Stimulated activated naive B cell treated with anti-CD40 and anti-IgM and Interleukin-4, amounts not matched to agents 10 μg/mL and 1 μg/mL and 100 μg/mL, for 72 hours (primary cell): ENCODE data around the gene DSCAML1.
"Not testable (repeated sequence)": the region's sequence is repeated elsewhere in the genome, so short reads cannot be mapped to it uniquely, and the experiment has no call there.

Experiments used
- ATAC-seq, 2 donors: fragments of 150-1000 bp; cut with Tn5 transposase; replicated peaks; 2 replicates each; pipeline ENCODE4 v1.10.0; 2021; ENCODE audit warnings: moderate library complexity in 1 of 2
- DNase-seq: peaks from one replicate; pipeline ENCODE4 v3.0.0; 2021
- H3K27ac Mint-ChIP-seq: one replicate; pipeline ENCODE4 v1.8.0; 2022; ENCODE audit warnings: mild to moderate bottlenecking, mixed read lengths
- H3K27me3 Mint-ChIP-seq, 2 donors: one replicate each; pipeline ENCODE4 v1.8.0; 2022; ENCODE audit warnings: mixed read lengths in 2 of 2
- H3K36me3 Mint-ChIP-seq, 2 donors: one replicate each; pipeline ENCODE4 v1.8.0; 2022; ENCODE audit warnings: mixed read lengths in 2 of 2, mild to moderate bottlenecking in 1 of 2
- H3K4me1 Mint-ChIP-seq, 2 donors: one replicate each; pipeline ENCODE4 v1.8.0; 2022; ENCODE audit warnings: mixed read lengths in 2 of 2, mild to moderate bottlenecking in 1 of 2
- H3K4me3 Mint-ChIP-seq, 2 donors: one replicate each; pipeline ENCODE4 v1.8.0; 2022; ENCODE audit warnings: mild to moderate bottlenecking in 2 of 2, mixed read lengths in 2 of 2, moderate library complexity in 1 of 2
- H3K9me3 Mint-ChIP-seq, 2 donors: one replicate each; pipeline ENCODE4 v1.8.0; 2022; ENCODE audit warnings: mixed read lengths in 2 of 2, mild to moderate bottlenecking in 1 of 2

The DSCAML1 gene

GRCh38 chr11:117457031-117457785 is 339.8 kb downstream of the DSCAML1 start:
- Mint-ChIP-seq H3K9me3 (peaks cover 11 to 18% of the 10 kb centered on the region in 2 donors), H3K27me3 (peaks cover 7 to 18% of the 10 kb centered on the region in 2 donors), H3K27ac (peak overlapping the region; percentile 75), H3K4me1 (peaks cover 5 to 15% of the 10 kb centered on the region in 2 donors), H3K36me3 (peaks cover 8 to 19% of the 10 kb centered on the region in 2 donors), H3K4me3 (no peak overlapping the region)
- DNase-seq (no peak), ATAC-seq (no peak)

GRCh38 chr11:117456721-117457029 is 340.3 kb downstream of the DSCAML1 start:
- H3K27ac Mint-ChIP-seq, H3K4me3 Mint-ChIP-seq, ATAC-seq, DNase-seq: not testable (repeated sequence)
- peaks cover 5 to 15% of the 10 kb centered on the region in 2 donors for H3K4me1 Mint-ChIP-seq
- peaks cover 11 to 18% of the 10 kb centered on the region in 2 donors for H3K9me3 Mint-ChIP-seq
- peaks cover 8 to 19% of the 10 kb centered on the region in 2 donors for H3K36me3 Mint-ChIP-seq
- peaks cover 7 to 18% of the 10 kb centered on the region in 2 donors for H3K27me3 Mint-ChIP-seq

- Mint-ChIP-seq H3K36me3 (peaks cover 8 to 19% of the 10 kb centered on the region in 2 donors), H3K4me1 (peaks cover 5 to 15% of the 10 kb centered on the region in 2 donors), H3K27ac (peak overlapping the region; percentile 47), H3K27me3 (peaks cover 5 to 18% of the 10 kb centered on the region in 2 donors), H3K9me3 (peaks cover 11 to 18% of the 10 kb centered on the region in 2 donors), H3K4me3 (no peak overlapping the region)
- DNase-seq (peak; percentile 27), ATAC-seq (peak; percentile 71 to 84)
Measured at GRCh38 chr11:117456027-117456720, 340.8 kb downstream of the DSCAML1 start.

GRCh38 chr11:117454564-117454917 is 342.5 kb downstream of the DSCAML1 start:
- ATAC-seq: no peak
- Mint-ChIP-seq H3K9me3 (peaks cover 12 to 18% of the 10 kb centered on the region in 2 donors), H3K27me3 (peaks cover 0 to 23% of the 10 kb centered on the region in 2 donors), H3K4me1 (peaks cover 0 to 12% of the 10 kb centered on the region in 2 donors), H3K4me3 (no peak overlapping the region), H3K27ac (no peak overlapping the region), H3K36me3 (peaks cover 8 to 22% of the 10 kb centered on the region in 2 donors)
- no peak for DNase-seq

GRCh38 chr11:117453886-117454563 is 343.0 kb downstream of the DSCAML1 start:
- Mint-ChIP-seq H3K36me3 (peaks cover 8 to 20% of the 10 kb centered on the region in 2 donors), H3K4me3 (no peak overlapping the region), H3K4me1 (peaks cover 0 to 11% of the 10 kb centered on the region in 2 donors), H3K27ac (no peak overlapping the region), H3K27me3 (peaks cover 0 to 18% of the 10 kb centered on the region in 2 donors), H3K9me3 (peaks cover 14 to 18% of the 10 kb centered on the region in 2 donors)
- ATAC-seq (no peak), DNase-seq (no peak)

GRCh38 chr11:117449111-117449693 is 347.8 kb downstream of the DSCAML1 start:
- no peak for DNase-seq
- Mint-ChIP-seq H3K27ac (no peak overlapping the region), H3K36me3 (peaks cover 4 to 17% of the 10 kb centered on the region in 2 donors), H3K9me3 (peaks cover 10 to 12% of the 10 kb centered on the region in 2 donors), H3K4me1 (no peaks in the 10 kb centered on the region), H3K27me3 (peaks cover under 1 to 20% of the 10 kb centered on the region in 2 donors), H3K4me3 (no peak overlapping the region)
- ATAC-seq: no peak

GRCh38 chr11:117444711-117445658 is 352.0 kb downstream of the DSCAML1 start:
- Mint-ChIP-seq H3K36me3 (peaks cover 0 to 20% of the 10 kb centered on the region in 2 donors), H3K9me3 (peaks cover 0 to 6% of the 10 kb centered on the region in 2 donors), H3K4me3 (no peak overlapping the region), H3K27me3 (peaks cover 24 to 39% of the 10 kb centered on the region in 2 donors), H3K27ac (no peak overlapping the region), H3K4me1 (no peaks in the 10 kb centered on the region)
- ATAC-seq: no peak
- DNase-seq: no peak

- H3K4me1 Mint-ChIP-seq: no peaks in the 10 kb centered on the region
- DNase-seq (no peak), ATAC-seq (no peak)
- no peak overlapping the region for H3K4me3 Mint-ChIP-seq
- H3K9me3 Mint-ChIP-seq: peaks cover 0 to 4% of the 10 kb centered on the region in 2 donors
- H3K27me3 Mint-ChIP-seq: peaks cover 24 to 43% of the 10 kb centered on the region in 2 donors
- no peak overlapping the region for H3K27ac Mint-ChIP-seq
- H3K36me3 Mint-ChIP-seq: peaks cover 0 to 18% of the 10 kb centered on the region in 2 donors
Measured at GRCh38 chr11:117444256-117444655, 352.8 kb downstream of the DSCAML1 start.

- H3K27me3 Mint-ChIP-seq: peaks cover 24 to 43% of the 10 kb centered on the region in 2 donors
- H3K4me3 Mint-ChIP-seq: no peak overlapping the region
- H3K36me3 Mint-ChIP-seq: peaks cover 0 to 13% of the 10 kb centered on the region in 2 donors
- ATAC-seq (peak; percentile 61 to 69), DNase-seq (no peak)
- peaks cover 0 to 4% of the 10 kb centered on the region in 2 donors for H3K9me3 Mint-ChIP-seq
- H3K27ac Mint-ChIP-seq: no peak overlapping the region
- H3K4me1 Mint-ChIP-seq: no peaks in the 10 kb centered on the region
Measured at GRCh38 chr11:117443266-117444186, 353.5 kb downstream of the DSCAML1 start.

GRCh38 chr11:117442869-117443239 is 354.2 kb downstream of the DSCAML1 start:
- no peaks in the 10 kb centered on the region for H3K4me1 Mint-ChIP-seq
- DNase-seq (no peak), ATAC-seq (no peak)
- peaks cover 24 to 38% of the 10 kb centered on the region in 2 donors for H3K27me3 Mint-ChIP-seq
- H3K36me3 Mint-ChIP-seq: peaks cover 0 to 12% of the 10 kb centered on the region in 2 donors
- H3K9me3 Mint-ChIP-seq: peaks cover 0 to 1% of the 10 kb centered on the region in 2 donors
- H3K4me3 Mint-ChIP-seq: no peak overlapping the region
- no peak overlapping the region for H3K27ac Mint-ChIP-seq

- no peak for DNase-seq
- Mint-ChIP-seq H3K36me3 (peaks cover 0 to 9% of the 10 kb centered on the region in 2 donors), H3K4me1 (no peaks in the 10 kb centered on the region), H3K9me3 (peaks cover 0 to 1% of the 10 kb centered on the region in 2 donors), H3K4me3 (no peak overlapping the region), H3K27me3 (peaks cover 24 to 34% of the 10 kb centered on the region in 2 donors), H3K27ac (no peak overlapping the region)
- no peak for ATAC-seq
Measured at GRCh38 chr11:117442049-117442868, 354.8 kb downstream of the DSCAML1 start.
